HL-60 (cell line): Measurements from ENCODE around the gene ADAMTS7.
"Not testable (repeated sequence)": the region's sequence is repeated elsewhere in the genome, so short reads cannot be mapped to it uniquely, and the experiment has no call there.

ENCODE experiments used
- DNase-seq, 2 experiments: peaks; one replicate each; pipeline ENCODE4 v3.0.0-alpha.2; 2010 to 2020; ENCODE audit warnings: low read depth in 1 of 2, low spot score in 1 of 2
- H3K27ac ChIP-seq: fragments of 250-450 bp; sonication (Bioruptor Pico); replicated peaks from 2 replicates; pipeline ENCODE4 v1.5.1; 2020; ENCODE audit warnings: mild to moderate bottlenecking, moderate library complexity
- H3K27me3 ChIP-seq: fragments of 250-450 bp; sonication (Bioruptor Pico); 2 replicates; pipeline ENCODE4 v1.5.1; 2021; ENCODE audit warnings: mild to moderate bottlenecking, moderate library complexity; ENCODE audit not compliant: insufficient read depth, poor library complexity, severe bottlenecking
- H3K4me3 ChIP-seq: replicated peaks from 2 replicates; pipeline ENCODE4 v1.5.1; 2011; ENCODE audit warnings: mild to moderate bottlenecking, control low read depth, low read length; ENCODE audit not compliant: insufficient read depth
- CTCF ChIP-seq: IDR thresholded peaks from one replicate; pipeline ENCODE4 v1.5.1; 2011; ENCODE audit warnings: low read length, control low read depth, inconsistent platforms; ENCODE audit not compliant: insufficient read depth
- GABPA ChIP-seq: IDR thresholded peaks from 2 replicates; pipeline ENCODE4 v1.6.1; 2012; ENCODE audit warnings: low read depth
- POLR2AphosphoS5 ChIP-seq: IDR thresholded peaks from 2 replicates; pipeline ENCODE4 v1.6.1; 2012; ENCODE audit warnings: low read depth
- REST ChIP-seq: IDR thresholded peaks from 2 replicates; pipeline ENCODE4 v1.6.1; 2012; ENCODE audit warnings: low read depth; ENCODE audit not compliant: insufficient replicate concordance
- SPI1 ChIP-seq: IDR thresholded peaks from 2 replicates; pipeline ENCODE4 v1.6.1; 2012; ENCODE audit warnings: low read depth, mild to moderate bottlenecking, borderline replicate concordance

The ADAMTS7 gene

DNA sequence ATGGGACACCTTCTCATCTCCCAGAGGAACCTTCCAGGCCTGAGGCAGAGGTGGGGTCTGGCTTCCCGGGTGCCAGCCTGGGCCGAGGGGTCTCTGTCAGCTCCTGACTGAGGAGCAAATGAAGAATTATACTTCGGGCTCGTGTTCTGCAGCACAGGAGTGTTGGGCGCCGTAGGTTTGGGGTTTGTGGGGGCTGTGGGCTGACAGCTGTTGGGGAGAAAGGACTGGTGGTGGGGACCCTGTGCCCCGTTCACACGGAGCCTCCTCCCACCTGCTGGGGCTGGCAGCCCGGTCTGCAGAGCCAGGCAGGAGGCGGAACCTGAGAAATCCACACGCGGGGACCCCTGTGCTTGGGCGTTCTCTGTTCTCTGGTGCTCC, 59.7 kb downstream of the ADAMTS7 start:
- Histone ChIP-seq H3K27ac (no peak overlapping the region), H3K27me3 (no peaks in the 10 kb centered on the region), H3K4me3 (no peak overlapping the region)
- DNase-seq = no peak
- no peak for TF ChIP-seq CTCF

- peak; percentile 83 to 88 for DNase-seq
- not testable (repeated sequence) for H3K27ac ChIP-seq, H3K4me3 ChIP-seq, H3K27me3 ChIP-seq
- TF ChIP-seq CTCF = peak; percentile 48
These were observed 60.2 kb downstream of the ADAMTS7 start for GRCh38 chr15:78750974-78751601.

- Histone ChIP-seq H3K27me3 (no peaks in the 10 kb centered on the region), H3K4me3 (no peak overlapping the region), H3K27ac (no peak overlapping the region)
- no peak for TF ChIP-seq GABPA
- no peak for TF ChIP-seq REST
- TF ChIP-seq POLR2AphosphoS5 = no peak
- no peak for TF ChIP-seq CTCF
- TF ChIP-seq SPI1 = no peak
- no peak for DNase-seq
These were observed 60.7 kb downstream of the ADAMTS7 start for GRCh38 chr15:78750566-78750965.

GRCh38 chr15:78749831-78750230, 61.4 kb downstream of the ADAMTS7 start:
- DNase-seq = no peak

More at GRCh38 chr15:78749831-78750230, 61.4 kb downstream of the ADAMTS7 start:
- Histone ChIP-seq H3K27ac (no peak overlapping the region), H3K27me3 (no peaks in the 10 kb centered on the region), H3K4me3 (no peak overlapping the region)
- TF ChIP-seq SPI1 (no peak), CTCF (no peak), GABPA (no peak), POLR2AphosphoS5 (no peak), REST (no peak)
